Naive thymus-derived CD4-positive, alpha-beta T cell (primary cell): ENCODE data around the gene ZSCAN23. TPM values are rescaled to one million over a fixed set of nuclear protein-coding genes. Genes with fewer than 3 reads are reported as not detected.

Source experiments
- ATAC-seq: fragments of 150-1000 bp; cut with Tn5 transposase; 2 replicates; pipeline ENCODE4 v1.10.0; 2021; ENCODE audit warnings: mild to moderate bottlenecking, moderate library complexity
- CTCF ChIA-PET: fragments of 350-600 bp; sonication (Branson Sonifier 250); formaldehyde crosslinking; loops from one replicate; lab custom pipeline; 2021; ENCODE audit warnings: antibody characterized with exemption; lab: Charles Lee
- POLR2A ChIA-PET: fragments of 350-600 bp; sonication (Branson Sonifier 250); formaldehyde crosslinking; loops from one replicate; lab custom pipeline; 2021; ENCODE audit warnings: antibody characterized with exemption, inconsistent platforms; lab: Charles Lee
- DNase-seq, 9 donors: peaks; one replicate each; pipeline versions ENCODE4 v3.0.0 to v3.0.0-alpha.2; 2020 to 2022; ENCODE audit warnings: mixed read lengths in 1 of 9
- H3K27ac ChIP-seq: one replicate; pipeline ENCODE4 v1.7.0; 2013; ENCODE audit warnings: mild to moderate bottlenecking, low read depth, low read length, moderate library complexity
- H3K27me3 ChIP-seq, 2 donors: one replicate each; pipeline ENCODE4 v1.7.0; 2013; ENCODE audit warnings: low read length in 2 of 2, mild to moderate bottlenecking in 2 of 2, moderate library complexity in 2 of 2; ENCODE audit not compliant: control insufficient read depth in 2 of 2, insufficient read depth in 2 of 2
- H3K36me3 ChIP-seq, 3 experiments: 1 replicate in 2 of 3; 2 replicates in 1 of 3; pipeline ENCODE4 v1.7.0; 2013; ENCODE audit warnings: low read length in 3 of 3, mild to moderate bottlenecking in 3 of 3, moderate library complexity in 1 of 3; ENCODE audit not compliant: insufficient read depth in 3 of 3, control insufficient read depth in 2 of 3
- H3K4me1 ChIP-seq, 2 donors: one replicate each; pipeline ENCODE4 v1.7.0; 2013; ENCODE audit warnings: low read length in 2 of 2, mild to moderate bottlenecking in 2 of 2, moderate library complexity in 1 of 2; ENCODE audit not compliant: control insufficient read depth in 2 of 2, insufficient read depth in 2 of 2
- H3K4me3 ChIP-seq: 2 replicates; pipeline ENCODE4 v1.7.0; 2013; ENCODE audit warnings: mild to moderate bottlenecking, low read length
- H3K9me3 ChIP-seq, 3 experiments: 1 replicate in 2 of 3; 2 replicates in 1 of 3; pipeline ENCODE4 v1.7.0; 2013; ENCODE audit warnings: low read length in 3 of 3; ENCODE audit not compliant: control insufficient read depth in 2 of 3
- H3K27ac Mint-ChIP-seq, 9 donors: one replicate each; pipeline ENCODE4 v1.8.0; 2020 to 2022; ENCODE audit warnings: mixed read lengths in 9 of 9, mild to moderate bottlenecking in 8 of 9, moderate library complexity in 5 of 9, inconsistent platforms in 2 of 9
- H3K27me3 Mint-ChIP-seq, 5 donors: one replicate each; pipeline ENCODE4 v1.8.0; 2021 to 2022; ENCODE audit warnings: mixed read lengths in 5 of 5, mild to moderate bottlenecking in 1 of 5
- H3K36me3 Mint-ChIP-seq, 5 donors: one replicate each; pipeline ENCODE4 v1.8.0; 2020 to 2022; ENCODE audit warnings: mixed read lengths in 5 of 5, mild to moderate bottlenecking in 3 of 5, inconsistent platforms in 1 of 5
- H3K4me1 Mint-ChIP-seq, 7 donors: one replicate each; pipeline ENCODE4 v1.8.0; 2020 to 2022; ENCODE audit warnings: mixed read lengths in 7 of 7, mild to moderate bottlenecking in 3 of 7, inconsistent platforms in 1 of 7
- H3K4me3 Mint-ChIP-seq, 10 donors: one replicate each; pipeline ENCODE4 v1.8.0; 2020 to 2022; ENCODE audit warnings: mild to moderate bottlenecking in 10 of 10, mixed read lengths in 10 of 10, moderate library complexity in 6 of 10, inconsistent platforms in 2 of 10
- H3K9me3 Mint-ChIP-seq, 11 donors: one replicate each; pipeline ENCODE4 v1.8.0; 2020 to 2022; ENCODE audit warnings: mixed read lengths in 11 of 11, mild to moderate bottlenecking in 4 of 11, inconsistent platforms in 1 of 11, moderate library complexity in 1 of 11
- intact Hi-C, 2 donors: fragments of 100-400 bp; cut with micrococcal nuclease; formaldehyde crosslinking; loops; one replicate each; pipeline ENCODE4 v1.15.1; 2023
- polyA plus RNA-seq, 2 donors: library from polyadenylated mRNA; unstranded; fragments of 300-500 nt; fragmentation: Illumina TruSeq; gene quantifications; one replicate each; pipeline ENCODE4 v1.2.3, GENCODE V29; 2021
- total RNA-seq, 6 experiments: library from RNA in 5 of 6; stranded (reverse) in 5 of 6; gene quantifications; 1 replicate in 5 of 6; 2 replicates in 1 of 6; pipeline ENCODE4 v1.2.3 and lab custom pipeline; 2021 to 2026

ZSCAN23 gene
- total RNA-seq (1 to 10 TPM; 1.4 to 3.4 (median 2.4) TPM), polyA plus RNA-seq (under 1 TPM; 0.26 to 0.92 TPM), total RNA-seq (lab: John Stamatoyannopoulos, UW) (2.2 reads per million, percentile 10 among the genes with 10 or more reads in this experiment)

DNA sequence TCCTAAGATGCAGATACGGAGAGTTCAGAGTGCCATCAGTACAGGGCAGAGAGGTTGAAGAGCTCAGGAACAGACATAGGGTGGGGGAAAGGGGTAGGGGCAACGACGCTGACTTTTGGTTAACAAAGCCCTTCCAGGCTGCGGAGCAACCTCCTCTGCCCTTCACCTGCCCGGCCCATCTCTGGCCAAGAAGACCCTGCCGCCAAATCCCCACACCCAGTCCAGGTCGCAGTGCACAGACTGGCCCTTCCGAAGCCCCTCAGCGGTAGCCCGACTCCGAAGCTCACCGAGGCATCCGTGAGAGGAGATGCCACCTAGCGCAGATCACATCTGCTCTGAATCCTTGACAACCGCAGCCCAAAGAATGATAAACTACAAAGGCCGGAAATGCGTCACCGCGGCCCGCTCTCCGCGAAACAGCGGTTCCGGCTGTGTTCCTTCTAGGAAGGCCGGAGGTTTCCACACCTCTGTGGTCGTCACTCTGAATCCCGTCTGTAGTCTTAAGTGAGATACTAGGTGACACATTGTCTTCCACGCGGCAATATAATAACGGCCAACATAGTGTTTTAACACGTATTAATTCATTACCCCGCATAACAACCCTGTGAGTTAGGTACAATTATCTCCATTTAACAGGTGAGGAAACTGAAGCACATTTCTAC is at the start of gene ZSCAN23:
TSS of gene ZSCAN23 (minus strand) at position 380 of the 662 bp plus-strand sequence. CDS start 7,225 bp downstream, outside the sequence.
- peak within 1 kb of the TSS; percentile 76 for H3K4me3 ChIP-seq
- Mint-ChIP-seq H3K27me3 (peaks cover 9 to 36% (median 30%) of the 10 kb centered on the region in 5 donors), H3K36me3 (peaks cover 0 to 32% (median 0%) of the 10 kb centered on the region in 5 donors), H3K9me3 (peaks cover 0 to 39% (median 5%) of the 10 kb centered on the region in 11 donors), H3K4me1 (peaks cover 15 to 38% (median 32%) of the 10 kb centered on the region in 7 donors), H3K27ac (peak within 1 kb of the TSS; percentile 76 to 97 (median 93)), H3K4me3 (peak within 1 kb of the TSS; percentile 86 to 98 (median 96))
- H3K27ac ChIP-seq = peak within 1 kb of the TSS; percentile 60
- ChIA-PET CTCF (no interaction called here), POLR2A (interaction anchor here (1.3 kb wide), 1 partner anchor 11 kb away, joined by 3 read pairs; no protein-coding TSS in a partner anchor)
- no peaks in the 10 kb centered on the region for H3K36me3 ChIP-seq
- H3K27me3 ChIP-seq = peaks cover 0 to 6% of the 10 kb centered on the region in 2 donors
- peak; percentile 59 to 93 (median 88) for DNase-seq
- peaks cover 13 to 16% of the 10 kb centered on the region in 2 donors for H3K4me1 ChIP-seq
- ATAC-seq = peak; percentile 96
- intact Hi-C loops = loop anchor here (1.0 to 10.0 kb wide), 15 partner anchors 17 to 968 kb away; partner anchors contain the start of genes ZKSCAN4 (in 2 of the 2), ZKSCAN8 (in 2 of the 2), ZNF165 (in 2 of the 2) and ZSCAN12 (in 2 of the 2)
- no peaks in the 10 kb centered on the region for H3K9me3 ChIP-seq

GRCh38 chr6:28491984-28492317 is 48.7 kb upstream of the ZSCAN23 start:
- ChIA-PET POLR2A (no interaction called here), CTCF (no interaction called here)
- Histone ChIP-seq H3K36me3 (no peaks in the 10 kb centered on the region), H3K27me3 (peaks cover 0 to 4% of the 10 kb centered on the region in 2 donors), H3K27ac (no peak overlapping the region), H3K4me1 (peaks cover 0 to 14% of the 10 kb centered on the region in 2 donors), H3K4me3 (no peak overlapping the region), H3K9me3 (no peaks in the 10 kb centered on the region)
- intact Hi-C loops = loop anchor here in 1 of 2 donors (2.0 kb wide), 1 partner anchor 93 kb away; the partner anchor contains the start of gene ZSCAN12
- Mint-ChIP-seq H3K4me1 (peaks cover 16 to 32% (median 20%) of the 10 kb centered on the region in 7 donors), H3K4me3 (peak overlapping the region in 1 of 10 donors; percentile 38), H3K36me3 (peaks cover 0 to 3% (median 0%) of the 10 kb centered on the region in 5 donors), H3K27ac (no peak overlapping the region), H3K27me3 (peaks cover 9 to 66% (median 65%) of the 10 kb centered on the region in 5 donors), H3K9me3 (peaks cover 0 to 11% (median 2%) of the 10 kb centered on the region in 11 donors)
- DNase-seq (no peak), ATAC-seq (no peak)

- H3K27ac Mint-ChIP-seq = peak overlapping the region; percentile 54 to 90 (median 77)
- POLR2A ChIA-PET = no interaction called here
- Histone ChIP-seq H3K4me3 (peak overlapping the region; percentile 42), H3K4me1 (peaks cover 0 to 14% of the 10 kb centered on the region in 2 donors), H3K27ac (peak overlapping the region; percentile 67), H3K9me3 (no peaks in the 10 kb centered on the region), H3K27me3 (peaks cover 0 to 4% of the 10 kb centered on the region in 2 donors), H3K36me3 (no peaks in the 10 kb centered on the region)
- peaks cover 12 to 68% (median 61%) of the 10 kb centered on the region in 5 donors for H3K27me3 Mint-ChIP-seq
- peak overlapping the region; percentile 78 to 88 (median 83) for H3K4me3 Mint-ChIP-seq
- intact Hi-C loops = loop anchor here in 1 of 2 donors (2.0 kb wide), 1 partner anchor 92 kb away; the partner anchor contains the start of gene ZSCAN12
- peaks cover 16 to 32% (median 20%) of the 10 kb centered on the region in 7 donors for H3K4me1 Mint-ChIP-seq
- peak; percentile 36 for ATAC-seq
- peaks cover 0 to 28% (median 4%) of the 10 kb centered on the region in 11 donors for H3K9me3 Mint-ChIP-seq
- CTCF ChIA-PET = no interaction called here
- peaks cover 0 to 3% (median 2%) of the 10 kb centered on the region in 5 donors for H3K36me3 Mint-ChIP-seq
- DNase-seq = peak in 2 of 9 donors; percentile 17 to 27
These were observed 47.1 kb upstream of the ZSCAN23 start for GRCh38 chr6:28490205-28490890.

- no peaks in the 10 kb centered on the region for H3K36me3 ChIP-seq
- H3K9me3 ChIP-seq = no peaks in the 10 kb centered on the region
- H3K36me3 Mint-ChIP-seq = peaks cover 0 to 8% (median 3%) of the 10 kb centered on the region in 5 donors
- peak overlapping the region; percentile 42 for H3K4me3 ChIP-seq
- peak; percentile 75 for ATAC-seq
- peaks cover 0 to 32% (median 4%) of the 10 kb centered on the region in 11 donors for H3K9me3 Mint-ChIP-seq
- H3K27ac ChIP-seq = peak overlapping the region; percentile 67
- peaks cover 0 to 14% of the 10 kb centered on the region in 2 donors for H3K4me1 ChIP-seq
- ChIA-PET CTCF (no interaction called here), POLR2A (interaction anchor here (0.6 to 1.2 kb wide), 3 partner anchors 91 to 405 kb away, joined by 3 read pairs; no protein-coding TSS in a partner anchor)
- intact Hi-C loops = loop anchor here (1.0 to 2.0 kb wide), 8 partner anchors 15 to 91 kb away; partner anchors contain the start of gene ZSCAN12 (in 2 of the 2)
- H3K4me1 Mint-ChIP-seq = peaks cover 16 to 32% (median 20%) of the 10 kb centered on the region in 7 donors
- peak overlapping the region; percentile 75 to 90 (median 82) for H3K27ac Mint-ChIP-seq
- DNase-seq = peak; percentile 25 to 49 (median 39)
- H3K4me3 Mint-ChIP-seq = peak overlapping the region; percentile 78 to 88 (median 83)
- peaks cover 17 to 73% (median 63%) of the 10 kb centered on the region in 5 donors for H3K27me3 Mint-ChIP-seq
- peaks cover 0 to 4% of the 10 kb centered on the region in 2 donors for H3K27me3 ChIP-seq
These were observed 46.3 kb upstream of the ZSCAN23 start for GRCh38 chr6:28489366-28490204.

DNA sequence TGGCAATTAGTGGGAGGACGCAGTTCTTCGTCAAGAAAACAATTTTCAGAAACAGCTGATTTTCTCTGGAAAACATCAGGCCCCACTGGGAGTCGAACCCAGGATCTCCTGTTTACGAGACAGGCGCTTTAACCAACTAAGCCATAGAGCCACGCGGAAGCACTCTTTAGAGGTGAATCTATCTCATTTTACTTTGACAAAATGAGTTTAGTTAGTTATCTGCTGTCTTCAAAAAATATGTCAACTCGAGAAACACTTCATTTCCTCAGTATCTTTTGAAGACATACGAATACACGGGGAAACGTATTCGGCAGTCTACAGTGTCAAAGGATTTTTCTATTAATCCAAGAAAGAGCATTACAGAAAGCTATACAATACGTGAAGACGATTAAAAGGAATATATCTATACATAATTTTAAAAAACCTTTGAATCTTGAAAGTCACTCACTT is 45.6 kb upstream of the ZSCAN23 start:
- Mint-ChIP-seq H3K36me3 (peaks cover 0 to 8% (median 3%) of the 10 kb centered on the region in 5 donors), H3K4me1 (peaks cover 16 to 32% (median 20%) of the 10 kb centered on the region in 7 donors), H3K4me3 (peak overlapping the region; percentile 78 to 88 (median 83)), H3K27ac (peak overlapping the region; percentile 75 to 90 (median 82)), H3K27me3 (peaks cover 17 to 73% (median 60%) of the 10 kb centered on the region in 5 donors), H3K9me3 (peaks cover 0 to 32% (median 5%) of the 10 kb centered on the region in 11 donors)
- intact Hi-C loops = loop anchor here (1.0 to 2.0 kb wide), 7 partner anchors 15 to 92 kb away; partner anchors contain the start of gene ZSCAN12 (in 1 of the 2)
- Histone ChIP-seq H3K27me3 (peaks cover 0 to 4% of the 10 kb centered on the region in 2 donors), H3K4me3 (peak overlapping the region; percentile 42), H3K9me3 (no peaks in the 10 kb centered on the region), H3K27ac (peak overlapping the region; percentile 67), H3K36me3 (no peaks in the 10 kb centered on the region), H3K4me1 (peaks cover 0 to 14% of the 10 kb centered on the region in 2 donors)
- CTCF ChIA-PET = no interaction called here
- peak; percentile 15 for ATAC-seq
- DNase-seq = peak in 7 of 9 donors; percentile 30 to 57 (median 46)
- POLR2A ChIA-PET = interaction anchor here (0.6 to 1.2 kb wide), 4 partner anchors 19 to 406 kb away, joined by 3 read pairs; no protein-coding TSS in a partner anchor
